Keratinocyte (primary cell): Measurements from ENCODE around the gene LMO2. TPM values are rescaled to one million over a fixed set of nuclear protein-coding genes. Genes with fewer than 3 reads are reported as not detected.
"Not testable (repeated sequence)": the region's sequence is repeated elsewhere in the genome, so short reads cannot be mapped to it uniquely, and the experiment has no call there.

Experiments
- DNase-seq: peaks from one replicate; pipeline ENCODE4 v3.0.0-alpha.2; 2011; ENCODE audit warnings: low read depth, missing footprints, low spot score
- FAIRE-seq: peaks from 2 replicates; lab custom pipeline; 2011; peaks lifted over from hg19 to GRCh38; lab: Jason Lieb, UNC
- H2AFZ ChIP-seq: 2 replicates; pipeline ENCODE4 v1.6.0; 2012; ENCODE audit warnings: low read length, control low read depth, inconsistent platforms; ENCODE audit not compliant: control insufficient read depth
- H3K27ac ChIP-seq: 2 replicates; pipeline ENCODE4 v1.5.1; 2011; ENCODE audit warnings: low read length; ENCODE audit not compliant: control insufficient read depth, insufficient read depth
- H3K27me3 ChIP-seq: 3 replicates; pipeline ENCODE4 v1.6.0; 2011; ENCODE audit warnings: low read length; ENCODE audit not compliant: control insufficient read depth, insufficient read depth; ENCODE audit errors: extremely low read depth
- H3K36me3 ChIP-seq, 2 experiments: 2 replicates in 1 of 2; 3 replicates in 1 of 2; pipeline ENCODE4 v1.5.1; 2011; ENCODE audit warnings: low read length in 2 of 2, mild to moderate bottlenecking in 1 of 2; ENCODE audit not compliant: control insufficient read depth in 2 of 2, insufficient read depth in 2 of 2; ENCODE audit errors: extremely low read depth in 1 of 2
- H3K4me1 ChIP-seq: 3 replicates; pipeline ENCODE4 v1.5.1; 2011; ENCODE audit warnings: low read length; ENCODE audit not compliant: control insufficient read depth, insufficient read depth; ENCODE audit errors: extremely low read depth
- H3K4me2 ChIP-seq: 3 replicates; pipeline ENCODE4 v1.6.0; 2011; ENCODE audit warnings: low read depth, low read length; ENCODE audit not compliant: control insufficient read depth, insufficient read depth; ENCODE audit errors: extremely low read depth
- H3K4me3 ChIP-seq, 3 experiments: fragments of 200-600 bp in 1 of 3; sonication (generic) in 1 of 3; 2 replicates in 2 of 3; 3 replicates in 1 of 3; pipeline ENCODE4 v1.5.1; 2011 to 2016; ENCODE audit warnings: low read length in 3 of 3, mild to moderate bottlenecking in 3 of 3, control low read depth in 2 of 3, inconsistent platforms in 1 of 3, low read depth in 1 of 3, mixed read lengths in 1 of 3, mixed run types in 1 of 3, moderate library complexity in 1 of 3; ENCODE audit not compliant: control insufficient read depth in 2 of 3, insufficient read depth in 2 of 3; ENCODE audit errors: extremely low read depth in 1 of 3
- H3K79me2 ChIP-seq: 2 replicates; pipeline ENCODE4 v1.6.0; 2012; ENCODE audit warnings: low read length; ENCODE audit not compliant: control insufficient read depth, insufficient read depth
- H3K9ac ChIP-seq: 3 replicates; pipeline ENCODE4 v1.6.0; 2011; ENCODE audit warnings: low read length; ENCODE audit not compliant: control insufficient read depth, insufficient read depth; ENCODE audit errors: extremely low read depth
- H3K9me1 ChIP-seq: 3 replicates; pipeline ENCODE4 v1.6.0; 2011; ENCODE audit warnings: low read length; ENCODE audit not compliant: control insufficient read depth, insufficient read depth; ENCODE audit errors: extremely low read depth
- H3K9me3 ChIP-seq: 2 replicates; pipeline ENCODE4 v1.5.1; 2012; ENCODE audit warnings: low read depth, low read length; ENCODE audit not compliant: control insufficient read depth
- H4K20me1 ChIP-seq: 3 replicates; pipeline ENCODE4 v1.6.0; 2011; ENCODE audit warnings: low read length; ENCODE audit not compliant: control insufficient read depth, insufficient read depth; ENCODE audit errors: extremely low read depth
- EZH2 ChIP-seq: IDR thresholded peaks from one replicate; pipeline ENCODE4 v1.6.1; 2012; ENCODE audit warnings: inconsistent platforms, mild to moderate bottlenecking, low read length, moderate library complexity
- dilution Hi-C: fragments of 300-500 bp; cut with MboI; formaldehyde crosslinking; loops from one replicate; pipeline ENCODE4 v1.7.0; 2020; ENCODE audit warnings: low sequenced_read_pairs; ENCODE audit not compliant: extremely low pct_ligation_motif_present
- polyA plus RNA-seq, 5 experiments: library from polyadenylated mRNA; depleted of rRNA in 3 of 5; stranded (reverse) in 3 of 5; stranded (forward) in 1 of 5; unstranded in 1 of 5; fragments of >200 nt; gene quantifications; 1 replicate in 1 of 5; 2 replicates in 3 of 5; 3 replicates in 1 of 5; pipeline versions ENCODE4 v1.2.1 to v1.2.3, GENCODE V29; 2011 to 2012; ENCODE audit warnings: missing spikeins in 2 of 5, low read depth in 1 of 5, low replicate concordance in 1 of 5
- TF ChIP-seq, protein P1 (sequence below), 3 experiments: IDR thresholded peaks in 1 of 3; conservative IDR thresholded peaks in 1 of 3; optimal IDR thresholded peaks in 1 of 3; 2 replicates in 2 of 3; 3 replicates in 1 of 3; pipeline versions ENCODE3 to v1.5.1; 2011; ENCODE audit warnings: low read length in 3 of 3, mild to moderate bottlenecking in 3 of 3, moderate library complexity in 2 of 3, control low read depth in 1 of 3, inconsistent platforms in 1 of 3; ENCODE audit not compliant: insufficient read depth in 2 of 3; ENCODE audit errors: extremely low read depth in 1 of 3

Gene LMO2
- polyA plus RNA-seq, 1 donor (not counting 4 experiments of a cell fraction or from before 2014, with no cell fraction given), result 1.1 TPM

DNA sequence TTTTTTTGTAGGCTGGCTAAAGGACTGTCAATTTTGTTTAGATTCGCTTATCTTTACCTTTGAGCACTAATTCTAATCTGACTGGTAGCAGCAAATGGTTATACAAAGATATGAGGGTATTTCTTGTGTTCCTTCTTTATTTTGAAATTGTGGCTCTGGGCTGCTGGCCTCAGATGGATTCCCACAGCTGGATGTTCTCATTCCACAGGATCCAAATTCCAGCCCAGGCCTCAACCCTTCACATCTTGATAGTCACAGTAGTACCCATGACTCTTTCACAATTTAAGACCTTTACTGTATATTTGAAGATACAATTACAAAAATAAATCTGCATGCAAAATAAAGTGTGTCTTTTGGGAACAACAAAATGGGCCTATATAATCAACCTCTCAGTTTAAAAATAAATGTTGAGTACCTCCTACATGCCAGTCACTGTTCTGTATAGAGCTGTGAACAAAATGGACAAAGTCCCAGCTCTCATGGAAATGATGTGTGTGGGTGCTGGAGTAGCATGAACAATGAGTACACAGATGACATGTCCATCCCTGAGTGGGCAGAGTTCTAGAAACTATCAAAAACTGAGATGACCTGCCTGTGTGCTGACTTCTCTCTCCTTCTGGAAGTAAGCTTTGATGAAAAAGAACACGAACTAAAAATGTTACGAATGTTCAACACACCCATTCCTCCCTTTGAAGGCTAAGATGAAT is 65.9 kb downstream of the LMO2 start:
- H3K27ac ChIP-seq, result no peak overlapping the region
- no peak overlapping the region for H3K4me3 ChIP-seq
- H3K4me1 ChIP-seq, result peaks cover 13% of the 10 kb centered on the region
- no peak overlapping the region for H3K4me2 ChIP-seq
- no peaks in the 10 kb centered on the region for H4K20me1 ChIP-seq
- DNase-seq (no peak), FAIRE-seq (no peak)
- no peak overlapping the region for H2AFZ ChIP-seq
- dilution Hi-C loops, result no loop called here
- H3K9me3 ChIP-seq, result no peaks in the 10 kb centered on the region
- no peaks in the 10 kb centered on the region for H3K9me1 ChIP-seq
- no peak overlapping the region for H3K9ac ChIP-seq
- H3K27me3 ChIP-seq, result peaks cover 18% of the 10 kb centered on the region
- H3K36me3 ChIP-seq, result no peaks in the 10 kb centered on the region
- no peak for TF ChIP-seq EZH2
- TF ChIP-seq, protein P1, sequence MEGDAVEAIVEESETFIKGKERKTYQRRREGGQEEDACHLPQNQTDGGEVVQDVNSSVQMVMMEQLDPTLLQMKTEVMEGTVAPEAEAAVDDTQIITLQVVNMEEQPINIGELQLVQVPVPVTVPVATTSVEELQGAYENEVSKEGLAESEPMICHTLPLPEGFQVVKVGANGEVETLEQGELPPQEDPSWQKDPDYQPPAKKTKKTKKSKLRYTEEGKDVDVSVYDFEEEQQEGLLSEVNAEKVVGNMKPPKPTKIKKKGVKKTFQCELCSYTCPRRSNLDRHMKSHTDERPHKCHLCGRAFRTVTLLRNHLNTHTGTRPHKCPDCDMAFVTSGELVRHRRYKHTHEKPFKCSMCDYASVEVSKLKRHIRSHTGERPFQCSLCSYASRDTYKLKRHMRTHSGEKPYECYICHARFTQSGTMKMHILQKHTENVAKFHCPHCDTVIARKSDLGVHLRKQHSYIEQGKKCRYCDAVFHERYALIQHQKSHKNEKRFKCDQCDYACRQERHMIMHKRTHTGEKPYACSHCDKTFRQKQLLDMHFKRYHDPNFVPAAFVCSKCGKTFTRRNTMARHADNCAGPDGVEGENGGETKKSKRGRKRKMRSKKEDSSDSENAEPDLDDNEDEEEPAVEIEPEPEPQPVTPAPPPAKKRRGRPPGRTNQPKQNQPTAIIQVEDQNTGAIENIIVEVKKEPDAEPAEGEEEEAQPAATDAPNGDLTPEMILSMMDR (optimal IDR thresholded peaks at IDR 0.05 in 1 of 3, IDR thresholded peaks at IDR 0.05 in 1 of 3, conservative IDR thresholded peaks at IDR 0.05 in 1 of 3; ENCODE audit: extremely low read depth in 1 of 3, insufficient read depth in 2 of 3, low read length in 3 of 3), result no peak
- H3K79me2 ChIP-seq, result no peaks in the 10 kb centered on the region

DNA sequence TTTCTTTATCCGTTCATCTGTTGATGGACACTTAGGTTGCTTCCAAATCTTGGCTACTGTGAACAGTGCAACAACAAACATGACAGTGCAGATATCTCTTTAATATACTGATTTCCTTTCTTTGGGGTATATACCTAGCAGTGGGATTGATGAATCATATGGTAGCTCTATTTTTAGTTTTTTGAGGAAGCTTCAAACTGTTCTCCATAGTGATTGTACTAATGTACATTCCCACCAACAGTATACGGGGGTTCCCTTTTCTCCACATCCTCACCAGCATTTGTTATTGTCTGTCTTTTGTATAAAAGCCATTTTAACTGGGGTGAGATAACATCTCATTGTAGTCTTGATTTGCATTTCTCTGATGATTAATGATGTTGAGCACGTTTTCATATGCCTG is 68.9 kb downstream of the LMO2 start:
- H2AFZ ChIP-seq, dilution Hi-C loops, H3K9ac ChIP-seq, H3K27ac ChIP-seq, H3K4me2 ChIP-seq, H3K4me3 ChIP-seq, H4K20me1 ChIP-seq, H3K9me3 ChIP-seq, FAIRE-seq, H3K4me1 ChIP-seq, H3K36me3 ChIP-seq, DNase-seq, H3K9me1 ChIP-seq, H3K79me2 ChIP-seq: not testable (repeated sequence)
- peaks cover 24% of the 10 kb centered on the region for H3K27me3 ChIP-seq
